Muscle of leg (tissue), 16 donors: ENCODE results near the gene MRPL38. TPM values are rescaled to one million over a fixed set of nuclear protein-coding genes. Genes with fewer than 3 reads are reported as not detected.

Source experiments
- DNase-seq: peaks from one replicate; pipeline ENCODE4 v3.0.0; 2013
- H3K27ac ChIP-seq: one replicate; pipeline ENCODE4 v1.5.1; 2013; ENCODE audit warnings: mild to moderate bottlenecking, low read length, control low read depth
- H3K27me3 ChIP-seq: one replicate; pipeline ENCODE4 v1.6.1; 2013; ENCODE audit warnings: low read length; ENCODE audit not compliant: control insufficient read depth, insufficient read depth
- H3K36me3 ChIP-seq: one replicate; pipeline ENCODE4 v1.6.1; 2013; ENCODE audit warnings: low read length; ENCODE audit not compliant: control insufficient read depth, insufficient read depth
- H3K4me1 ChIP-seq: one replicate; pipeline ENCODE4 v1.6.1; 2013; ENCODE audit warnings: low read length; ENCODE audit not compliant: control insufficient read depth, insufficient read depth
- H3K4me3 ChIP-seq: one replicate; pipeline ENCODE4 v1.5.1; 2013; ENCODE audit warnings: low read length, control low read depth
- H3K9me3 ChIP-seq: replicated peaks from 2 replicates; pipeline ENCODE4 v1.6.1; 2013; ENCODE audit warnings: low read depth, low read length; ENCODE audit not compliant: control insufficient read depth
- WGBS: methylation state at CpG from one replicate; pipeline ENCODE4 v1.1.5; 2013; ENCODE audit warnings: missing lambda C conversion rate; ENCODE audit not compliant: insufficient coverage; 5-methylcytosine and 5-hydroxymethylcytosine counted together
- long read RNA-seq, 11 donors: transcript quantifications; one replicate each; lab custom pipeline, GENCODE V29; 2026
- polyA plus RNA-seq, 8 donors: library from polyadenylated mRNA; unstranded; fragments of 120-200 nt; gene quantifications; one replicate each; pipeline versions ENCODE4 v1.2.1 to v1.2.3, GENCODE V29; 2013; ENCODE audit warnings: inconsistent platforms in 1 of 8, low replicate concordance in 1 of 8; ENCODE audit not compliant: insufficient read length in 8 of 8, insufficient read depth in 1 of 8
- total RNA-seq: library from RNA; stranded (reverse); fragments of 120-200 nt; gene quantifications from one replicate; pipeline ENCODE4 v1.2.4, GENCODE V29; 2013

The MRPL38 gene
- total RNA-seq (28.2 TPM), polyA plus RNA-seq (10 to 100 TPM; 58.5 to 81.4 (median 71.8) TPM)
- long read RNA-seq, donor 1, transcript MRPL38-201 (9 exons, 1,888 nt): major isoform, 9 of 10 reads
- long read RNA-seq, donor 1, partial matches to known transcripts: 0 of 10 reads
- long read RNA-seq, donor 1, other reads (novel, unspliced or antisense): 0 of 10 reads
- long read RNA-seq, donor 2, partial matches to known transcripts: 0 of 2 reads
- long read RNA-seq, donor 2, other reads (novel, unspliced or antisense): 0 of 2 reads
- long read RNA-seq, donor 3, transcript MRPL38-201 (9 exons, 1,888 nt): major isoform, 23 of 26 reads
- long read RNA-seq, donor 3, partial matches to known transcripts: 0 of 26 reads
- long read RNA-seq, donor 3, other reads (novel, unspliced or antisense): 0 of 26 reads
- long read RNA-seq, donor 4, transcript MRPL38-201 (9 exons, 1,888 nt): major isoform, 8 of 9 reads
- long read RNA-seq, donor 4, partial matches to known transcripts: 0 of 9 reads
- long read RNA-seq, donor 4, other reads (novel, unspliced or antisense): 0 of 9 reads
- long read RNA-seq, donor 5, transcript MRPL38-201 (9 exons, 1,888 nt): major isoform, 54 of 57 reads
- long read RNA-seq, donor 5, partial matches to known transcripts: 0 of 57 reads
- long read RNA-seq, donor 5, other reads (novel, unspliced or antisense): 0 of 57 reads
- long read RNA-seq, donor 6, transcript MRPL38-201 (9 exons, 1,888 nt): major isoform, 23 of 26 reads
- long read RNA-seq, donor 6, partial matches to known transcripts: 0 of 26 reads
- long read RNA-seq, donor 6, other reads (novel, unspliced or antisense): 0 of 26 reads
- long read RNA-seq, donor 7, transcript MRPL38-201 (9 exons, 1,888 nt): major isoform, 20 of 21 reads
- long read RNA-seq, donor 7, partial matches to known transcripts: 0 of 21 reads
- long read RNA-seq, donor 7, other reads (novel, unspliced or antisense): 0 of 21 reads
- long read RNA-seq, donor 8, transcript MRPL38-201 (9 exons, 1,888 nt): major isoform, 12 of 14 reads
- long read RNA-seq, donor 8, partial matches to known transcripts: 0 of 14 reads
- long read RNA-seq, donor 8, other reads (novel, unspliced or antisense): 0 of 14 reads
- long read RNA-seq, donor 9, transcript MRPL38-201 (9 exons, 1,888 nt): major isoform, 15 of 21 reads
- long read RNA-seq, donor 9, partial matches to known transcripts: 0 of 21 reads
- long read RNA-seq, donor 9, other reads (novel, unspliced or antisense): 0 of 21 reads
- long read RNA-seq, donor 10, transcript MRPL38-201 (9 exons, 1,888 nt): major isoform, 11 of 14 reads
- long read RNA-seq, donor 10, partial matches to known transcripts: 0 of 14 reads
- long read RNA-seq, donor 10, other reads (novel, unspliced or antisense): 0 of 14 reads
- long read RNA-seq, donor 11, transcript MRPL38-201 (9 exons, 1,888 nt): major isoform, 19 of 22 reads
- long read RNA-seq, donor 11, partial matches to known transcripts: 0 of 22 reads
- long read RNA-seq, donor 11, other reads (novel, unspliced or antisense): 0 of 22 reads

- Histone ChIP-seq H3K4me3 (peak within 1 kb of the TSS; percentile 91), H3K9me3 (no peaks in the 10 kb centered on the region), H3K36me3 (peaks cover 29% of the 10 kb centered on the region), H3K4me1 (peaks cover 25% of the 10 kb centered on the region), H3K27ac (peak within 1 kb of the TSS; percentile 87), H3K27me3 (no peaks in the 10 kb centered on the region)
- 2% methylated on average over 54 of the region's 69 CpGs for WGBS
- DNase-seq: peak; percentile 95
These were observed at the start of gene MRPL38 for GRCh38 chr17:75904749-75905521. TSS of gene MRPL38 (minus strand) at chr17:75904884. CDS start at chr17:75904875, 9 bp downstream.

DNA sequence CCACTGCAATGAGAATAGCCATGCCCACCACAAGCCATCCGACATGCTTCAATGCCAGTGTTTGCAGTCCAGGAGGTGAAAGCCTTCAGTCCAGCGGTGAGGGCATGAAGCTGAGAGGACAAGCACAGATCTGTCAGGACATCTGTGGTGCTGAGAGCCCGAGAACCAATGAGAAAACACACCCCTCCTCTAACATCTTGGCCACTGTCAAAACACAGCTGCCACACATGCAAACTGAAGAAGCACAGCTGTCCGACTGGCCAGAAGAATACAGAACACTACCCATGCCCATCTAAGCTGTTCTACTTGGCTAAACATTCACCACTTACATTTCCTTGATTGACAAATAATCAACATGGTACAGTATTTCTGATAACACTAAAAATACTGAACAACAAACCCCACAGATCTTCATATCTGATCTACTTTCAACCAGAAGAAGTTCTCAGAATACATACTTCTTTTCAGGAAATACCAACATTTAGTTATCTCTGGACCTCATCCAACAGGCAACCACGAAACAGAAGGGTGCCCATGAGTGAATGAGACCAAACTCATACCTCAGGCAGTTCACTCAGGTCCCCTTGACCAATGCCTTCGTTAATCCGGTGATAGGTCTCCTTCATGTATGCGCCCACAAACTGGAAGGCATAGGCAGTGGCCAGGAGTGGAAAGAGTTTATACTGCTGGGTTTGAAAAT lies 46.3 kb upstream of the MRPL38 start:
- Histone ChIP-seq H3K27ac (peak overlapping the region; percentile 31), H3K9me3 (no peaks in the 10 kb centered on the region), H3K27me3 (no peaks in the 10 kb centered on the region), H3K36me3 (peaks cover 71% of the 10 kb centered on the region), H3K4me1 (peaks cover 15% of the 10 kb centered on the region), H3K4me3 (no peak overlapping the region)
- WGBS: 86% methylated on average over 5 of the region's 8 CpGs
- peak; percentile 81 for DNase-seq

DNA sequence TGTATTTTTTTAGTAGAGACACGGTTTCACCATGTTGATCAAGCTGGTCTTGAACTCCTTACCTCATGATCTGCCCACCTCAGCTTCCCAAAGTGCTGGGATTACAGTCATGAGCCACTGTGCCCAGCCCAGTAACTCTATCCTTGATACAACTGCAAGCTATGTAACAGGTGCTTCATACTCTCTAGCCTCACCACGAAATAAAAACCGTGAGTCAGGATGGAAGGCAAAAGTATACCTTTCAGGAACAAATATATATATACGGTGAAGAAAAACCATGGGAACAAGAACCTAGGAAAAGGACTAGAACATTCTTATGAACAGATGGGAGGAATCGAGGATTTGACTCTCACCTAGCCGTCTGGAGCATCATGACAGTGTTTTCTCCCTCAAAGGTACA lies 45.7 kb upstream of the MRPL38 start:
- Histone ChIP-seq H3K27me3 (no peaks in the 10 kb centered on the region), H3K27ac (no peak overlapping the region), H3K9me3 (no peaks in the 10 kb centered on the region), H3K4me1 (peaks cover 16% of the 10 kb centered on the region), H3K36me3 (peaks cover 68% of the 10 kb centered on the region), H3K4me3 (no peak overlapping the region)
- 87% methylated on average over 2 of the region's 6 CpGs for WGBS
- no peak for DNase-seq

- Histone ChIP-seq H3K9me3 (no peaks in the 10 kb centered on the region), H3K4me1 (peaks cover 13% of the 10 kb centered on the region), H3K4me3 (no peak overlapping the region), H3K27ac (no peak overlapping the region), H3K27me3 (no peaks in the 10 kb centered on the region), H3K36me3 (peaks cover 43% of the 10 kb centered on the region)
- WGBS: no CpG with 5 or more reads among the region's 2 CpGs
- DNase-seq: peak; percentile 30
These were observed 40.5 kb upstream of the MRPL38 start for GRCh38 chr17:75945211-75945610.

- Histone ChIP-seq H3K4me3 (no peak overlapping the region), H3K9me3 (no peaks in the 10 kb centered on the region), H3K27ac (no peak overlapping the region), H3K27me3 (no peaks in the 10 kb centered on the region), H3K4me1 (peaks cover 12% of the 10 kb centered on the region), H3K36me3 (peaks cover 28% of the 10 kb centered on the region)
- DNase-seq: no peak
- 100% methylated on average over 1 of the region's 1 CpG for WGBS
These were observed 38.8 kb upstream of the MRPL38 start for GRCh38 chr17:75943491-75943890.

GRCh38 chr17:75942473-75942872 lies 37.8 kb upstream of the MRPL38 start:
- Histone ChIP-seq H3K27ac (no peak overlapping the region), H3K4me1 (peaks cover 12% of the 10 kb centered on the region), H3K36me3 (peaks cover 20% of the 10 kb centered on the region), H3K4me3 (no peak overlapping the region), H3K9me3 (no peaks in the 10 kb centered on the region), H3K27me3 (no peaks in the 10 kb centered on the region)
- no peak for DNase-seq
- no CpG with 5 or more reads among the region's 4 CpGs for WGBS

GRCh38 chr17:75941442-75941819 lies 36.7 kb upstream of the MRPL38 start:
- no peaks in the 10 kb centered on the region for H3K27me3 ChIP-seq
- H3K4me3 ChIP-seq: peak overlapping the region; percentile 80
- peaks cover 12% of the 10 kb centered on the region for H3K4me1 ChIP-seq
- no peaks in the 10 kb centered on the region for H3K9me3 ChIP-seq
- H3K27ac ChIP-seq: peak overlapping the region; percentile 1
- no CpG with 5 or more reads among the region's 6 CpGs for WGBS
- peak; percentile 29 for DNase-seq
- H3K36me3 ChIP-seq: peaks cover 13% of the 10 kb centered on the region

DNA sequence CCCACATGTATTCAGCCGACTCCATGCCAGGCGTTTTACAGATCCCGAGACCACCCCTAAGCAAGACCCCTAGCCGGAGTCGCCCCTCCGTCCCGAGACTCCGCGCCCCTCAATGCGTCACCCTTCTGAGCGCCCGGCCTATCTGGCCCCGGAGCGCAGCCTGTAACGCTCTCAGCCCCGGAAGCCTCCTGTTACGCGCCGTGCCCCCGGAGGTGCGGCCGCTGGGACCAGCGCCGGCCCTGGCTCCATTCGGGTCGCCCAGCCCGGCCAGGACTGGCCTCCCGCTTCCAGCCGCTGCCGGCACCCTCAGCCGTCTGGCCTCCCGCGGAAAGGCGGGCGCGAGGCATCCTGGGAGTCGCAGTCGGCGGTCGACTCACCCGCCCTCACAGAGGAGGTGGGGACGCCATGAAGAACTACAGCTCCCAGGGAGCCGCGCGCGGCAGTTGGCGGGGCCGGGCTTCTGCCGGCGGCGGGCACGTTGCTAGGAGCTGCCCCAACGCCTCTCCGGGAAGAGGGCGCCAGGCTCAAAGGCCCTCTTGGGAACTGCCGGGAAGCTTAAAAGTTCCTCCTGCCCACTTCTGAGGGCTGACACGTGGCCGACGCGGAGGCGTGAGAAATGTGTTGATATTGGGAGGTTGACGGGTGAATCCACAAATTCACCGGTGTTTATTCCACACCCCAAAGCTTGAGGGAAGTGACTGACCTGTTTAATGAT lies 36.2 kb upstream of the MRPL38 start, which contains the start of gene FBF1:
Gene FBF1, minus strand, starts transcription at position 316 of the 715 bp plus-strand sequence. CDS start 2,893 bp downstream, outside the sequence.
- WGBS: under 1% methylated on average over 56 of the region's 63 CpGs
- H3K4me1 ChIP-seq: peaks cover 10% of the 10 kb centered on the region
- H3K27ac ChIP-seq: peak within 1 kb of the TSS; percentile 1
- peak; percentile 96 for DNase-seq
- peaks cover 10% of the 10 kb centered on the region for H3K36me3 ChIP-seq
- no peaks in the 10 kb centered on the region for H3K27me3 ChIP-seq
- no peaks in the 10 kb centered on the region for H3K9me3 ChIP-seq
- H3K4me3 ChIP-seq: peak within 1 kb of the TSS; percentile 80
